ENCODE results near the gene TAS2R60.
"Not testable (repeated sequence)": the region's sequence is repeated elsewhere in the genome, so short reads cannot be mapped to it uniquely, and the experiment has no call there.

Gene TAS2R60, protein sequence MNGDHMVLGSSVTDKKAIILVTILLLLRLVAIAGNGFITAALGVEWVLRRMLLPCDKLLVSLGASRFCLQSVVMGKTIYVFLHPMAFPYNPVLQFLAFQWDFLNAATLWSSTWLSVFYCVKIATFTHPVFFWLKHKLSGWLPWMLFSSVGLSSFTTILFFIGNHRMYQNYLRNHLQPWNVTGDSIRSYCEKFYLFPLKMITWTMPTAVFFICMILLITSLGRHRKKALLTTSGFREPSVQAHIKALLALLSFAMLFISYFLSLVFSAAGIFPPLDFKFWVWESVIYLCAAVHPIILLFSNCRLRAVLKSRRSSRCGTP

DNA sequence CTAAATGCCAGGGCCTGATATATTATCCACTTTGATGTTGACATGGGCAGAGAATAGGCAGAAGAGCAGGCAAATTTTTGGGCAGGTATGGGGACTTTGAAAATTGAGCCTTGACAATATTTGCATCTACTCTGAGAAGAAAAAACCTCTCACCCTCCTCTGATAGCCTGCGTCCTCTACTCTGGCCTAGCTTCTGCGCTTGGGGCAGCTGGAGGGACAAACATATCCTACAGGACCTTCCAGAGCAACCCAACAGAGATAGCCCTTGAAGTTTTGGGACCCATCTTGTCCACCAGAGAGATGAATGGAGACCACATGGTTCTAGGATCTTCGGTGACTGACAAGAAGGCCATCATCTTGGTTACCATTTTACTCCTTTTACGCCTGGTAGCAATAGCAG is at the start of gene TAS2R60:
TSS of gene TAS2R60 (plus strand) at position 301 of the 400 bp plus-strand sequence. CDS start at position 301, 0 bp downstream.
- no peak for DNase-seq

DNA sequence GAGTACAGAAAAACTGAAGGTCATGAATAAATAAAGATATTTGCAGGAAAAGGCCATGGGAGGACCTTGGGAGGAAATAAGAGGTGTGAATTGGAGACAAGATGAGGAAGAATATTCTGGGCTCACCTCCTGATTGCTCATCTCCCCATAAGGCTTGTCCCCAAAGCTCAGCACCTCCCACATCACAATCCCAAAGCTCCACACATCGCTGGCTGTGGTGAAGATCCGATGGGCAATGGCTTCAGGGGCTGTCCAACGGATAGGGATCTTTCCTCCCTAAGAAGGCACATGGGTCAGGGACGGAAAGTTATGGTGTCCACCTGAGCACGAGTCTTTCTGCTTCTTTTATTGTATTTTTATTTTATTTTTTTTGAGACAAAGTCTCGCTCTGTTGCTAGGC is 49.2 kb upstream of the TAS2R60 start:
- no peak for DNase-seq

DNA sequence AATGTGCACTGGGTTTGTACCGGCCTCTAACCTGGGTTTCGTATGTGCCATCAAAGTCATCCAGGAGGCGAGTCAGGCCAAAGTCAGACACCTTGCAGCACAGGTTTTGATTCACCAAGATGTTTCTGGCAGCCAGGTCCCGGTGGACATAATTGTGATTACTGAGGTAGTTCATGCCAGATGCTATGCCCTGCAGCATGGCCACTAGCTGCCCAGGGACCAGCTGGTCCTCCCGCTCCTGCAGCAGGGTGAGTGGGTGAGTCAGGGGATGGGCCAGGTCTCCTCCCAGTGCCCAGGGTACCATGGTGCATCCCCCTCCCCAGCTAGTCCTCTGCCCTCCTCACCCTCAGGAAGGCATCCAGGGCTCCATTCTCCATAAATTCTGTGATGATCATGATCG is 48.5 kb upstream of the TAS2R60 start:
- DNase-seq: no peak

DNA sequence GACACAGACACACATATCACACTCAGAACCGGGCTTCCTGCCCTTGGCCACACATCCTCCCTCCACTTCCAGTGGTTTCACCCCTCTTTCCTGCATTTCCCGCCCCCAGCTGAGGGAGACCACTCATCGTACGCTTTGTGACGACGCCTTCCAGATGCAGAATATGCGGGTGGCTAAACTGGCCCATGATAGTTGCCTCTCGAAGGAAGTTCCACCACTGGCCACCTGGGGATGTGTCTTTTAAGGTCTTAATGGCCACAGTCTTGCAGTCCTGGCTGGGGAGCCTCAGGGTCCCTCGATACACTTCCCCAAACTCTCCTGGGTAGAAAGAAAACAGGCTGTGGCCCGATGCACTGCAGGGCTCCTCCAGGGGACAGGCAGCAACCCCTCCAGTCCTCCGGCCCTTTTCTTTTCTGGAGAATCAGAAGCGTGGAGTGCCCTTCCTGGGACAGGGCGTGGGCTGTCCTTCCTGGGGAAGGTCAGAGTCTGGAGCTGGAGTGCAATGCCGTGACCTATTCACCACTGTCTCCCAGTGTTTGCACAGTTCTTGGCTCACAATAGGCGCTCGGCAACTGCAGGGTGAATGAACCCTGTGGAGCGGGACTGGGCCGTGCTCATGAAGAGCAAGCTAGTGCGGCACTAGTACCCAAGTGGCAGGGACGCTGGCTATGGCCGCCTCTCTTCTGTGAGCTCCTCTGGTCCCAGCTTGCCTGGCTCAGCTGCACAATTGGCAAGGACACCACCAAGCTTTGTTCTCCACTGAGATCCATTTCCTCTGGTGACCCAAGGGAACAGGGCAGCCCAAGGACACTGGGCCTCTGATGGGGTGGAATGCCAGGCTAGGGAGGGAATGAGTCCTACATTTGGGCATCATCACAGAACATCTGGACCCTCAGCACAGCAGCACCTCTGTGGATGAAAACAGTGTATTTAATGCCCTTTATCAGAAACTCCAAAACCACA is 47.8 kb upstream of the TAS2R60 start:
- no peak for DNase-seq

DNA sequence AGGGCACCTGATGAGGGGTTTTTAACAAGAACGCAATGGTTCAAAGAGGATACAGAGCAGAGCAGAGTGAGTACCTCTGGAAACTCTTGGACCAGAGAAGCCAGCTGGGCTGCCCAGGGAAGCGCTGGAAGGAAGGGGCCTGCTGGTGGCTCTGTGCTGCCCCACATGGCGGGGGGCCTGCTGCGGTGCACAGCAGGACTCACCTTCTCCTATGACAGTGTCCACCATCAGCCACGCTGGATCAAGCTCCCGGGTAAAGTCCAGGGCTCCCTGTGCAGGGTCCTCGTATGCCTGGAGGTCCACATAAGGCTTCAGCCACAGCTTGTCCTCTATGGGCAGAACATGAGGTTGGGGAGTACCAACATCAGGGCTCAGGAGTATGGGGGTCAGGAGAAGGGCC is 47.1 kb upstream of the TAS2R60 start:
- no peak for DNase-seq

DNA sequence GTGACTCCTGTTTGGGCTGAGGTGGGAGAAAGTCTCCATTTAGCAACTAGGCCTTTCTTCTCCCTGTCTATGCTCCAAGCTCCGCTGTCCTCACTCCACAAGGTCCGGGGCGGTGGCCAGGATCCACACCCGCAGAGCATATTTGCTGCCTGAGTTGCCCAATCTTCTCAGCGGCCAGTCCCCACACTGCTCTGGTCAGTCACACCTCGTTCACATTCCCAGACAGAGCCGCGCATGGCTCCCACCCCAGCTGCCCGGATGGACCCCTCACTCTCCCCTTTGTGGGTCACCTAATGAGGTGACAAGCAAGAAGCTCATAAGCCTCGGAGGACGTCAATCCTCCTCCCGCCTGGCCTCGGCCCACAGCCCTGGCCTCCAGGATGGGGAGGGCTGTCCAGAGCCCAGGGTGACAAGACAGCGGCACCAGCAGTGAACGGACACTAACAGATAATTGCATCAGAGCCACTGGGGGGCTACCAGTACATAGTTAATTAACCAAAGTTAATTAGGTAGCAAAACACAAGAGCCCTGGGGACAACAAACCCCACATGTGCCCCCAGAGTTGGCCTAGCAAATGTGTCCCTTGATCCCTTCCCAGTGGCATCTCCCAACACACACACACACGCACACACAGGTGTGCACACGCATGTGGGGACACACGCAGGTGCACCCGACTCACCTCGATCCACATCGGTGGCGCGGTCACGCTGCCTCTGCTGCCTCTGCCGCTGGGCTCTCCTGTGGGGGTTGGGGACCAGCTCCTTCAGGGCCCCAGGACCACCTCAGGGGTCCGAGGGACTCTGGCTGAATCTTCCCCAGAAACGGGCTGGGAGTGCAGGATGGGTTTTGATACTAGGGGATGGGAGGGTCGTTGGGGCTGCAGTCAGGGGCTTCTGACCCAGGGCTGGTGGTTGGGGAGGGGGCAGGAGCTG is 46.4 kb upstream of the TAS2R60 start:
- DNase-seq: no peak

DNA sequence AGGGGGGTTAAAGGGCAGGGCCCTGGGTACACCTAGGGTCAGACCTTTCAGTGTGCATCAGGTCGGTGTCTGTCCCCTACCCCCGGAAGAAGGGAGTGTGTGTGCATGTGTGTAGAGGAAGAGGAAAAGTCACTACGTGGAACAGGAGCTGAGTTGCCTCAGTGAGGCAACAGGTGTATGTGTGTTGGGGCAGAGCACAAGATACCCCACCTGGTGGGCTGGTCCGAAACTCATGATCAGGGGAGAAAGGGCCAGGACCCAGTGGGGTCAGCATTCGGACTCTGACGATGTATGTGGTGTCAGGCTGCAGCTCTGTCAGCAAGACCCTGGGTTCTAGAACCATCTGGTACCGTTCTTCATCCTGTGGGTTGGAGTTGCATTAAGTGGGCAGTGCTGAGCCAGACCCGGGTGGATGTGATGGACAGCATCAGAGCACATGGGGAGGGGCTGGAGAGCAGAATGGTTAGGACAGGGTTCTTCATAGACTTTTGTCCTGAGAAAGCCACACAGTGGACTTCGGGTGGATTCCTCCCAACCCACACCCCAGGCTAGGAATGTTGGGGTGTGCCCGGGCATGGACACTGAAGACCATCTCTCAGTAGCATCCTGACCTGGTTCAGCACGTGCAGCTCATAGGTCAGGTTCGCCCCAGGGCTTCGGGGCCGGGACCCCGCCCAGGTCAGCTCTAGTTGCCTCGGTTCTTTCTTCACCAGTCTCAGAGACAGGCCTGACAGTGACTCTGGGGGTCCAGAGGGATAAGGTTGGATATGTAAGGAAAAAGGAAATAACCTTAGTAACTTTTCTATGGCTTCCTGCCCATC is 45.3 kb upstream of the TAS2R60 start:
- no peak for DNase-seq

DNA sequence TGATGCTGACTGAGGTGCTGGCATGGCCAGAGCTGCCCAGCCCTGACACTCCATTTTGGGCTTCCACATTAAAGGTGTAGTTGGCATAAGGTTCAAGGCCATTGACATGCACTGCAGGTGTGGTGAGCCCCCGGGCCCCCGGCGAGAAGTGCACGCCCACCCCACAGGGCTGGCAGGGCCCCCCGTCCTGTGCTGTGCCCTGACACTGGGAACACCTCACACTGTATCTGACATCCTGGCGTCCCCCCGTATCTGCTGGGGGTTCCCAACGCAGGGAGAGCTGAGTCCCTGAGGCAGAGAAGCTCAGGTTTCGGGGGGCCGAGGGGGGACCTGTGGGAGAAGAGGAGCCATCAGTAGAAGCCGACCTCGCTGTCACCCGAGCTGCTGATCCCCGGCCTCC is 44.6 kb upstream of the TAS2R60 start:
- no peak for DNase-seq

DNA sequence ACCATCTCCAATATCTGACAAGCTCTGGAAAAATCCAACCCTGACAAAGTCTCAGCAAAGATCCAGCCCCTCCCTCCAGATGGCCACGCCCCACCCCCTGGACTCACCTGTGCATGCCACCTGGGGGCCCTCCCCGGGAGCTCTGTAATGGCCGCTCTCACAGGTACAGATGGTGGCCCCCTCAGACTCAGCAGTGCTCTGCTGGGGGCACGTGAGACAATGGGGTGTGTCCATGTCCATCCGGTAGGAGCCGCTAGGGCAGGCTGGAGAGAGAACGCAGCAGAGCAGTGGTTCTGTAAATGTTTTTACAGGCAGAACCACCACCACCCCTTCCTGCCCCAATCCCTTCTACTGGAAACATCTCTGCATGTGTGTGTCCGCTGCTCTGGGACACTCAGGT is 44.1 kb upstream of the TAS2R60 start:
- no peak for DNase-seq

DNA sequence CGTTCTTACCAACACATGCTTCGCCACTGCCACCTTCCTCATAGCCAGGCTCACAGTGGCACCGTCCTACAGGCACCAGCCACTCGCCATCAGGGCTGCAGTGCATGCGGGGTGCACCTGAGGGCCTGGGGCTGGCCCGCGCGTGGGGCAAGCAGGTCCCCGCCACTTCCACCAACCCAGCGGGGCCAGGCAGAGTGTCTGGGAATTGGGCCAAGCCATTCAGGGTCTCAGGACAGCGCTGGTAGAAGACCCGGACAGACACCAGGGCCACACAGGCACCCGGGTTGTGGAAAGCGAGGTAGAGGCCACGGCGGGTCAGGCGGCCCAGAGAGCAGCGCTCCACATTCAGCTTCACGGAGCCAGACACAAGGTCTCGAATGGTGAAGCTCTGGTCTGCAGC is 43.6 kb upstream of the TAS2R60 start:
- no peak for DNase-seq

DNA sequence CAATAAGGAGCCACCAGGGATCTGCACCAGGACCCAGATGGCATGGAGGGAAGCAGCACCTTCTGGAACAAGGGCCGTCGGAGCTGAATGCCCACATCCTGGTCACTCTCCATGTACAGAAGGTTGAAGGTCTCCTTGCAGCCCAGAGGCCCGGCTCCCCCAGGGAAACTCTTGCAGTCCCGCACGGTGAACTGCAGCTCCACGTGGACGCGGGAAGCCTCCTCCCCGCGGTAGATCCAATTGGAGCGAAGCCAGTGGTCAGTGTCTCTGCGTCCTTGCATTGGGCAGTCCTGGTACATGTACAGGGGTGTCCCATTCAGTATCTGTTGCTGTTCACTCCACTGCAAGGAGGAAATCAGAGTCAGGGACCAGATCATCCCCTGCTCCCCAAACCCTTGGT is 42.0 kb upstream of the TAS2R60 start:
- DNase-seq: no peak

DNA sequence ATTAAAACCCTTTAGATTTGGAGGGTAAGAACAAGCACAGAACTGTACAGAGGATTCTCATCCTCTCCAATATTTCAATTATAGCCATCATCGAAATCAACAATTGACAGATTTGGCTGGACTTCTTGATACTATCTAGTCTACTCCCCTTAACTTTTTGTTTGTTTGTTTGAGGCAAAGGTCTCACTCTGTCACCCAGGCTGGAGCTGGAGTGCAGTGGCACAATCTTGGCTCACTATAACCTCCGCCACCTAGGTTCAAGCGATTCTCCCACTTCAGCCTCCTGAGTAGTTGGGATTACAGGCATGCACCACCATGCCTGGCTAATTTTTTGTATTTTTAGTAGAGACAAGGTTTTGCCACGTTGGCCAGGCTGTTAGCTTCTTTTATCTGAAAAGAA is 41.0 kb upstream of the TAS2R60 start:
- DNase-seq: not testable (repeated sequence)

DNA sequence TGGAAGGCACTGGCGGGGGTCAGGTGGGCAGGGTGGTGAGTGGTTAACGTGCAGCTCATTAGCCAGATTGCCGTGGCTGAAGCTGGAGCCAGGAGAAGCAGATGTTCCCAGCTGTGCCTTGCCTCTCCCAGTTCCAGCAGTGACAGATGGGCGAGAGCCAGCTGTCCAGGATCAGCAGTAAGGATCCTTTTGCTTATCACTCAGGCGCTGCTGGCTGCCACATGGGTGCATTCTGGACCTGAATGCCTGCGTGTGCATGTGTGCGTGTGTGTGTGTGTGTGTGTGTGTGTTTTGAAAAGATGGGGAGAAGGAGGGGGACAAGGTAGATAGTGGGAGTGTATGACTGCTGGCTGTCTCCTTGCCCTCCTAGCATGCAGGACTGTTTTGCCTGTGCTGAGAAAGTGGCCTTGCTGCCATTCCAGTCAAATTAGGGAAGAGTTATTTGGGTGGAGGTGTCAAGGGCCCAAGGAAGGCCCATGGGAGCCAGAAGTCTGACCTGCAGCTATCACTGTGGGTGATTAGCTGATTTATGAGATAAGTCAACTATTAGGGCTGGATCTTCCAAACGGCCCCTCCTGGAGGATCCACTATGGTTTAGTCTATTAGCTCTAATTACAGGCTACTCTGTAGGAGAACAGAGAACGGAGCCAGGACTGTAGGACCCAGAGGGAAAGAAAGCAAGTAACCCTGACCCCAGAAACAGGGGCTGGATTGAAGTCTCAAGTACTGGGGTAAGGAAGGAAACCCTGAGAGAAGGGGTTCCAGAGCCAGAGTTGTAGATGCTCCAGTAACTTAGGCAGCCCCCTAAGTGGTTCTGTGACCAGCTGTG is 37.9 kb upstream of the TAS2R60 start:
- DNase-seq: peak; percentile 69

DNA sequence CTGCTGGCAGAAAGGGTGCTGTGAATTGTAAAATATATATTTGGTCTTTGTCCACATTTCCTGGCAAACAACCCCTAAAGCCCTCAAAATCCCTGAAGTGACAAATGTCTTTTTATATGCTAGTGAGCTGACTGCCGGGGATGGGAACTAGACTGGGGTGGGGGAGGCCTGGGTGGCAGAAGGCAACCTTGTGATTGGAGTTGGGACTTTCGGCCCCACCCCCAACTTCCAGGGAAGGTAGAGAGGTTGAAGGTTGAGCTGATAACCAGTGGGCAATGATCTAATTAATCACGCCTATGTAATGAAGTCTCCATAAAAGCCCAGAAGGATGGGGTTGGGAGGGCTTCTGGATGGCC is 37.3 kb upstream of the TAS2R60 start:
- no peak for DNase-seq

DNA sequence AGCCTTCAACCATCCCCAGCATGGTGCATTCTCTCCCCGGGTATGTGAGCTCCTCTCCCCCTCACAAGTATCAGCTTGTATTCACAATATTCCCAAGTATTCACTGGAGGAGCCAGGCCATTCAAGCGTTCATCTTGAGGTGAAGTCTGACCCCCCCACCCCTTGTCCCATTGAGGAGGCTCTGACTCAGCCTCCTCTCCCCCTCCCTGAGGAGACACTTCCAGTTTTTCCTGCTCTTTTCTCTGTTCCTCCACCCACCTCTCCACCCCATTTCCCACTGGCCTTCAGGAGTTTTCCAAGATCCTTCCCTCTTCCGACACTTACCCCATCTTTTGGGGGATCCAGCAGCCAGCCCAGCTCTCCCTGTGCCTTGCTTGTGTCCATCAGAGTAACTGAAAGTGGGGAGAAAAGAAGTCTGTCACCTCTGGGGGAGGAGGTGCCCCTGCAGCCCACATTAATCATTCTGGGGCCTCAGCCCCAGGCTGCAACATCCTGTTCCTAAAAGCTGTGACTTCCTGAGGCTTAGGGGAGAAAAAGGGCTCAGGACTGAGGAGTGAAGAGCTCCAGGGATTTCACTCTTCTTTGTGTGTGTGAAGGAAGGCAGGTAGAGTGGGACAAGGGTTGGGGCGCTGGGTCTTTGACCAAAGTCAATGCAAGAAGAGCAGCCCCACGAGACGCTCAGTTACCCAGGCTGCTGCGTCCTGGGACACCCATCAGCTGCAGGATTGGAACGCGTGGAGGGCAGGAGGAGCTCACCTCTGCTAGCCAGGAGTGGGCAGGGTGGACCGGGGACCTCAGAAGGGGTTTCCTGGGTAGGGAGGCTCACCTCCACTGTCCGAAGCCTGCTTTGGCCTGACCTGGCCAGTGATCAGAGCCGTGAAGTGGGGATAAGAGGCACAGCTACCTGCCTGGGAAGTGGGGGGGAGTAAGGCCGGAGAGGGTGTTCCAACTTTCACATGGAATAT is 35.7 kb upstream of the TAS2R60 start:
- DNase-seq: no peak

DNA sequence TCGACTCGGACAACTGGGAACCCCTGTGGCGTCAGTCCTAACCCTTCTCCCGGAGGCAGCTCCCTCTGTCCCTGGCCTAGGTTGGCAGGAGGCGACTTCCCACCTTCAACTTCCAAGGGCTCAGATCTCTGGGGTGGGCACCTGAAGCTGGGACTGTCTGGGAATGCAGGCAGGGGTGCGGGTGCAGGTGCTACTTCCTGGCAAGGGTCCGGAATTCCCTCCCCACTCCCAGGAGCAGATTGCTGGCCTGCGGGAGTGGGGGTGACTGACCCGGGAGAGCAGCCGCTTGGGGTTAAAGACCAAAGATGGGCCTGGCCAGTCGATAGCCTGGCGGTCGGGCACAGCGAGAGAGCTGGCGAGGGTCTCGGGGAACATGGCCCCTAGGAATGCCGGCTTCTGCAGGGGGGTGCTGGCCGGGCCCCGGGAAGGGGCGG is 35.0 kb upstream of the TAS2R60 start:
- no peak for DNase-seq

DNA sequence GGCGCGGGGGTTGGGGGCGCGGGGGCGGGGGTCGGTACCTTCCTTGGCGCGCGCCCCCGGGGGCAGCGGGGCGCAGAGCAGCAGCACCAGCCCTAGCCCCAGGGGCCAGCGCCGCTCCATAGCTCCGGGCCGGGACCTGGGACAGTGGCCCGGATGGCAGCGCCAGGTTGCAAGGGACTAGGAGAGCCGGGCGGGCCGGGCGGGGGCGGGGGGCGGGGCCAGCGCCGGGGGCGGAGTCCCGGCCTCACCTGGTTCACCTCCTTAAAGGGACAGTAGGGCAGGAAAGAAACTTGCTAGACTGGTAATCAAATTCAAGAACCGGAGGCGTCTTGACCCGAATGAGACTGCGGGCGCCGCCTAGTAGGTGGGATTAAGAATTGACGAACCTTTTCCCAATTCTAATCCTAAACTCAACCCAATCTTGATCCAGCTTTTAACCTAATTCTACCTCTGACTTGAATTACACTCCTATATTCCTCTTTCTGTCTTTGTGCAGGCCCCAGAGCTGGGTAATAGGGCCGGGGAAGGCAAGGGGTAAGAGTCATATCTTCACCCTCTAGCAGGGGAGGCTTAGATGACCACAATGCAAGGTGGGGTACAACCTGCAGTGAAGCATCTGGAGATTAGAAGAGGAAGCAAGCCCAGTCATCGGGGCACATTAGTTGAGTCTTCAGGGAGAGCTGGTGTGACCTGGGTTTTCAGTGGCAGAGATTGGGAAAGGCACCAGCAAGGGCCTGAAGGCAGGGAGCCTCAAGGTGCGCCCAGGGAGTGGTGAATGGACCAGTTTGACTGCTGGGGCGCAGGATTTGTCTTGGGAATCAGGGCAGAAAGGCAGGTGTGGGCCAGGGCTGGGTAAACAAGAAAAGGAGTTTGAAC is 34.3 kb upstream of the TAS2R60 start, which contains the start of gene EPHA1:
TSS of gene EPHA1 (minus strand) at position 171 of the 876 bp plus-strand sequence. CDS start at position 120, 51 bp downstream.
- DNase-seq: no peak

DNA sequence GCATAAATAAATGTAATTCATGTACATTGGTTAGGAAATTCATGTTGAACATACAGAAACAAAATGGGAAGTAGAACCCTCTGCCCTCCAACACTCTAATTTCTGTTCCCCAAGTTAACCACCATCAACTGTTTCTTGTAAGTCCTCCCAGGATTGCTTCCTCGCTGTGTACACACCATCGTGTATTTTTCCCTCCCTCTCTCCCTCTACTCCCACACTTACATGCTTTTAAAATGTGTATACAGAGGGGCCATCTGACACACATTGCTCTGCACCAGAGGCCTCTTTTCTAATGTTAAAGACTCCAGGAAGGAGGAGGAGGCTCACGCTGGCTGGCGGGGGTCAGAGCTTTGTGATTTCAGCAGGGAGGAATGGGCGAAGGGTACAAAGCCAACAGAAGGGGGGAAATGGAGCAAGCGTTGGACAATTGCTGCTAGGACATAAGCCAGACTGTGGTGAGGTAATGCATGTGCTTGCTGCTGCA is 32.7 kb upstream of the TAS2R60 start:
- DNase-seq: peak; percentile 65

All from left hindlimb (tissue), 1 donor.